IMR-90 (cell line): ENCODE measurements around the gene MGME1.

ENCODE experiments used
- CTCF ChIP-seq: conservative IDR thresholded peaks from 2 replicates; pipeline ENCODE4 v1.5.1; 2012; ENCODE audit warnings: mild to moderate bottlenecking, low read depth, low read length, improper control_type of control experiment
- FOS ChIP-seq: fragments of 150-350 bp; IDR thresholded peaks from 2 replicates; pipeline ENCODE4 v1.6.1; 2016; ENCODE audit warnings: low read depth, low read length
- MAFK ChIP-seq: IDR thresholded peaks from 2 replicates; pipeline ENCODE4 v1.6.1; 2012; ENCODE audit warnings: low read depth, low read length, improper control_type of control experiment
- MXI1 ChIP-seq: IDR thresholded peaks from 2 replicates; pipeline ENCODE4 v1.6.1; 2012; ENCODE audit warnings: low read depth, mild to moderate bottlenecking, low read length, moderate library complexity, borderline replicate concordance
- NFE2L2 ChIP-seq: fragments of 150-350 bp; IDR thresholded peaks from 2 replicates; pipeline ENCODE4 v1.6.1; 2016; ENCODE audit warnings: low read depth, mild to moderate bottlenecking, low read length
- POLR2A ChIP-seq: IDR thresholded peaks from 2 replicates; pipeline ENCODE4 v1.6.1; 2012; ENCODE audit warnings: mild to moderate bottlenecking, low read depth, low read length
- RAD21 ChIP-seq: IDR thresholded peaks from 2 replicates; pipeline ENCODE4 v1.6.1; 2012; ENCODE audit warnings: low read length, improper control_type of control experiment
- SMC3 ChIP-seq: fragments of 150-350 bp; IDR thresholded peaks from 2 replicates; pipeline ENCODE4 v1.6.1; 2016; ENCODE audit warnings: low read depth, mild to moderate bottlenecking, antibody characterized with exemption, low read length, moderate library complexity

- no peak for TF ChIP-seq CTCF
- TF ChIP-seq POLR2A, result no peak
- no peak for TF ChIP-seq RAD21
- TF ChIP-seq FOS, result no peak
- no peak for TF ChIP-seq MAFK
- TF ChIP-seq NFE2L2, result no peak
- TF ChIP-seq SMC3, result no peak
- TF ChIP-seq MXI1, result no peak
These were observed 563 bp downstream of the MGME1 start for GRCh38 chr20:17969278-17969883.
